ENCODE results near the gene NFATC2. TPM values are rescaled to one million over a fixed set of nuclear protein-coding genes. Genes with fewer than 3 reads are reported as not detected.

The NFATC2 gene
- total RNA-seq, 1 experiment from 2014 or later: 0.61 TPM

- H3K18ac ChIP-seq (ENCODE audit: insufficient read length, low read depth, low read length): no peak overlapping the region
- H4K5ac ChIP-seq (ENCODE audit: insufficient read length, low read depth, low read length): no peak overlapping the region
- no peaks in the 10 kb centered on the region for H3K23me2 ChIP-seq (ENCODE audit: insufficient read length, low read depth, low read length, poor library complexity, severe bottlenecking)
- WGBS (ENCODE audit: extremely low coverage, insufficient read length, low lambda C conversion rate): no CpG with 5 or more reads among the region's 11 CpGs
- peaks cover 5% of the 10 kb centered on the region; the same call in 1 of the 2 replicates for H3K27me3 ChIP-seq (ENCODE audit: insufficient read depth, low read length)
- Mint-ChIP-seq H3K9me3 (no peaks in the 10 kb centered on the region), H3K27ac (no peak overlapping the region), H3K4me1 (peaks cover 4 to 7% of the 10 kb centered on the region in 2 experiments; a peak in 3 of 4 replicates), H3K4me3 (no peak overlapping the region), H3K27me3 (ENCODE audit: low read depth) (peaks cover 56% of the 10 kb centered on the region), H3K36me3 (ENCODE audit: insufficient read depth in 1 of 3, low read depth in 3 of 3) (no peaks in the 10 kb centered on the region)
- H4K20me1 ChIP-seq (ENCODE audit: control insufficient read depth, insufficient read depth, insufficient read length): no peaks in the 10 kb centered on the region
- no peaks in the 10 kb centered on the region for H3K79me2 ChIP-seq (ENCODE audit: insufficient read depth, low read length)
- H2AK5ac ChIP-seq (ENCODE audit: insufficient read length, low read length): no peak overlapping the region
- H3K23ac ChIP-seq (ENCODE audit: insufficient read length, low read depth, low read length): no peak overlapping the region
- no peaks in the 10 kb centered on the region for H3K9me3 ChIP-seq (ENCODE audit: control insufficient read depth, low read depth, low read length)
- H4K91ac ChIP-seq (ENCODE audit: insufficient read length, low read depth, low read length): no peak overlapping the region
- no peaks in the 10 kb centered on the region for H3K79me1 ChIP-seq (ENCODE audit: insufficient read depth, low read depth, low read length, poor library complexity, severe bottlenecking)
- H4K8ac ChIP-seq (replicated peaks; ENCODE audit: insufficient read length, low read depth, low read length): no peak overlapping the region
- no peak overlapping the region for H2BK120ac ChIP-seq (ENCODE audit: low read depth, low read length, poor library complexity, severe bottlenecking)
- no peaks in the 10 kb centered on the region for H3K4me1 ChIP-seq (ENCODE audit: insufficient read depth, low read length)
- no peak for DNase-seq
- H2BK15ac ChIP-seq (ENCODE audit: low read depth, low read length): no peak overlapping the region
- H2BK20ac ChIP-seq (ENCODE audit: low read depth, low read length, poor library complexity, severe bottlenecking): no peak overlapping the region
- H3K9ac ChIP-seq (ENCODE audit: extremely low read depth, insufficient read length, low read length): no peak overlapping the region
- no peak overlapping the region for H3K4me2 ChIP-seq (ENCODE audit: insufficient read depth, insufficient read length, low read length)
- H3T11ph ChIP-seq (ENCODE audit: low read length): no peak overlapping the region
- no peak overlapping the region for H3K27ac ChIP-seq (ENCODE audit: insufficient read length, low read depth, low read length)
- no peak overlapping the region for H2BK5ac ChIP-seq (ENCODE audit: insufficient read length, low read length)
- H3K4ac ChIP-seq (ENCODE audit: low read depth, low read length): no peak overlapping the region
- no peak overlapping the region for H2AFZ ChIP-seq (ENCODE audit: low read length)
- no peak overlapping the region for H3K14ac ChIP-seq (ENCODE audit: insufficient read depth, low read length)
- no peak overlapping the region for H2BK12ac ChIP-seq (ENCODE audit: insufficient read length, low read depth, low read length)
- H3K56ac ChIP-seq (ENCODE audit: insufficient read length, low read depth, low read length): no peak overlapping the region
- no peak for TF ChIP-seq CTCF (conservative IDR thresholded peaks at IDR 0.05)
Measured at GRCh38 chr20:51554538-51555165, 12.1 kb upstream of the NFATC2 start.
